Keratinocyte (primary cell): ENCODE measurements around the gene GPNMB. TPM values are rescaled to one million over a fixed set of nuclear protein-coding genes. Genes with fewer than 3 reads are reported as not detected.

ENCODE experiments used
- DNase-seq: peaks from one replicate; pipeline ENCODE4 v3.0.0-alpha.2; 2011; ENCODE audit warnings: low read depth, missing footprints, low spot score
- FAIRE-seq: peaks from 2 replicates; lab custom pipeline; 2011; peaks lifted over from hg19 to GRCh38; lab: Jason Lieb, UNC
- H2AFZ ChIP-seq: 2 replicates; pipeline ENCODE4 v1.6.0; 2012; ENCODE audit warnings: low read length, control low read depth, inconsistent platforms; ENCODE audit not compliant: control insufficient read depth
- H3K27ac ChIP-seq: 2 replicates; pipeline ENCODE4 v1.5.1; 2011; ENCODE audit warnings: low read length; ENCODE audit not compliant: control insufficient read depth, insufficient read depth
- H3K27me3 ChIP-seq: 3 replicates; pipeline ENCODE4 v1.6.0; 2011; ENCODE audit warnings: low read length; ENCODE audit not compliant: control insufficient read depth, insufficient read depth; ENCODE audit errors: extremely low read depth
- H3K36me3 ChIP-seq, 2 experiments: 2 replicates in 1 of 2; 3 replicates in 1 of 2; pipeline ENCODE4 v1.5.1; 2011; ENCODE audit warnings: low read length in 2 of 2, mild to moderate bottlenecking in 1 of 2; ENCODE audit not compliant: control insufficient read depth in 2 of 2, insufficient read depth in 2 of 2; ENCODE audit errors: extremely low read depth in 1 of 2
- H3K4me1 ChIP-seq: 3 replicates; pipeline ENCODE4 v1.5.1; 2011; ENCODE audit warnings: low read length; ENCODE audit not compliant: control insufficient read depth, insufficient read depth; ENCODE audit errors: extremely low read depth
- H3K4me2 ChIP-seq: 3 replicates; pipeline ENCODE4 v1.6.0; 2011; ENCODE audit warnings: low read depth, low read length; ENCODE audit not compliant: control insufficient read depth, insufficient read depth; ENCODE audit errors: extremely low read depth
- H3K4me3 ChIP-seq, 3 experiments: fragments of 200-600 bp in 1 of 3; sonication (generic) in 1 of 3; 2 replicates in 2 of 3; 3 replicates in 1 of 3; pipeline ENCODE4 v1.5.1; 2011 to 2016; ENCODE audit warnings: low read length in 3 of 3, mild to moderate bottlenecking in 3 of 3, control low read depth in 2 of 3, inconsistent platforms in 1 of 3, low read depth in 1 of 3, mixed read lengths in 1 of 3, mixed run types in 1 of 3, moderate library complexity in 1 of 3; ENCODE audit not compliant: control insufficient read depth in 2 of 3, insufficient read depth in 2 of 3; ENCODE audit errors: extremely low read depth in 1 of 3
- H3K79me2 ChIP-seq: 2 replicates; pipeline ENCODE4 v1.6.0; 2012; ENCODE audit warnings: low read length; ENCODE audit not compliant: control insufficient read depth, insufficient read depth
- H3K9ac ChIP-seq: 3 replicates; pipeline ENCODE4 v1.6.0; 2011; ENCODE audit warnings: low read length; ENCODE audit not compliant: control insufficient read depth, insufficient read depth; ENCODE audit errors: extremely low read depth
- H3K9me1 ChIP-seq: 3 replicates; pipeline ENCODE4 v1.6.0; 2011; ENCODE audit warnings: low read length; ENCODE audit not compliant: control insufficient read depth, insufficient read depth; ENCODE audit errors: extremely low read depth
- H3K9me3 ChIP-seq: 2 replicates; pipeline ENCODE4 v1.5.1; 2012; ENCODE audit warnings: low read depth, low read length; ENCODE audit not compliant: control insufficient read depth
- H4K20me1 ChIP-seq: 3 replicates; pipeline ENCODE4 v1.6.0; 2011; ENCODE audit warnings: low read length; ENCODE audit not compliant: control insufficient read depth, insufficient read depth; ENCODE audit errors: extremely low read depth
- EZH2 ChIP-seq: IDR thresholded peaks from one replicate; pipeline ENCODE4 v1.6.1; 2012; ENCODE audit warnings: inconsistent platforms, mild to moderate bottlenecking, low read length, moderate library complexity
- dilution Hi-C: fragments of 300-500 bp; cut with MboI; formaldehyde crosslinking; loops from one replicate; pipeline ENCODE4 v1.7.0; 2020; ENCODE audit warnings: low sequenced_read_pairs; ENCODE audit not compliant: extremely low pct_ligation_motif_present
- polyA plus RNA-seq, 5 experiments: library from polyadenylated mRNA; depleted of rRNA in 3 of 5; stranded (reverse) in 3 of 5; stranded (forward) in 1 of 5; unstranded in 1 of 5; fragments of >200 nt; gene quantifications; 1 replicate in 1 of 5; 2 replicates in 3 of 5; 3 replicates in 1 of 5; pipeline versions ENCODE4 v1.2.1 to v1.2.3, GENCODE V29; 2011 to 2012; ENCODE audit warnings: missing spikeins in 2 of 5, low read depth in 1 of 5, low replicate concordance in 1 of 5
- TF ChIP-seq, protein P1 (sequence below), 3 experiments: IDR thresholded peaks in 1 of 3; conservative IDR thresholded peaks in 1 of 3; optimal IDR thresholded peaks in 1 of 3; 2 replicates in 2 of 3; 3 replicates in 1 of 3; pipeline versions ENCODE3 to v1.5.1; 2011; ENCODE audit warnings: low read length in 3 of 3, mild to moderate bottlenecking in 3 of 3, moderate library complexity in 2 of 3, control low read depth in 1 of 3, inconsistent platforms in 1 of 3; ENCODE audit not compliant: insufficient read depth in 2 of 3; ENCODE audit errors: extremely low read depth in 1 of 3

GPNMB gene
- polyA plus RNA-seq, 1 donor (not counting 4 experiments of a cell fraction or from before 2014, with no cell fraction given): 142 TPM

DNA sequence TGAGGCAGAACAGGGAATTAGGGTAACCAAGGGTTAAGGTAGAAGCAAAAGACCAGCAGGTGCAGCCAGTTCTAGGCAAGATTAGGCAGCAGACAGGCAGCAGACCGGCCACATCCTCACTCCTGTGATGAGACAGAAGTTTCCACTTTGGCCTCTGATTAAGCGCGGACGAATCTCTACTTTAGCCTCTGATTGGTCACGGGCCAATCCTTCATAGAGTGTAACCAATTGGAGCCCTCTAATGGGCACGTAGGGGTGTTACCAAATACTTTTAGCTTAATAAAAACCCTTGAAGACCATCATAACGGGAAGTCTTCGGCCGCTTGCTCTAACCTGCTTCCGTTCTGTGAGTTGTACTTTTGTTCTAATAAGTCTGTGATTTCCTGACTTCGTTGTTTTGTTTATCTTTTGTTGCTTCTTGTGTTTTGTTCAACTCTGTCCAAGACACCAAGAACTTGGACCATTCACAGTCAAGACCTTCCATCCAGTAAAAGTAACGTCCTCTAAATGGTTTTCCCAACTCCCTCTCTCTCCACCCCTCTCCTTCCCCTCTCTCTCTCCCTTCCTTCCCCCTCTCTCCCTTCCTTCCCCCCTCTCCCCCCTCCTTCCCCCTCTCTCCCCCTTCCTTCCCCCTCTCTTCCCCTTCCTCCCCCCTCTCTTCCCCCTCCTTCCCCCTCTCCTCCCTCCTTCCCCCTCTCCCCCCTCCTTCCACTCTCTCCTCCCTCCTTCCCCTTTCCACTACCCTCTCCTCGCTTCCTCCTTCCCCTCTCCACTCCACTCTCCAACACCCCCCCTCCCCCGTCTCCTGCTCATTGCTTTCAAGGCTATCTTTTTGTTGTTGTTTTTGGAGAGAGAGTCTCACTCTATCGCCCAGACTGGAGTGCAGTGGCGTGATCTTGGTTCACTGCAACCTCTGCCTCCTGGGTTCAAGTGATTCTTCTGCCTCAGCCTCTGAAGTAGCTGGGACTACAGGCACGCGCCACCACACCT lies 39.4 kb downstream of the GPNMB start:
- Histone ChIP-seq H3K9me3 (no peaks in the 10 kb centered on the region), H3K4me1 (no peaks in the 10 kb centered on the region), H3K27ac (no peak overlapping the region), H4K20me1 (no peaks in the 10 kb centered on the region), H3K27me3 (no peaks in the 10 kb centered on the region), H3K9ac (no peak overlapping the region), H3K4me3 (no peak overlapping the region), H3K79me2 (no peaks in the 10 kb centered on the region), H3K36me3 (no peaks in the 10 kb centered on the region), H2AFZ (no peak overlapping the region), H3K4me2 (no peak overlapping the region), H3K9me1 (no peaks in the 10 kb centered on the region)
- no peak for FAIRE-seq
- TF ChIP-seq, protein P1, sequence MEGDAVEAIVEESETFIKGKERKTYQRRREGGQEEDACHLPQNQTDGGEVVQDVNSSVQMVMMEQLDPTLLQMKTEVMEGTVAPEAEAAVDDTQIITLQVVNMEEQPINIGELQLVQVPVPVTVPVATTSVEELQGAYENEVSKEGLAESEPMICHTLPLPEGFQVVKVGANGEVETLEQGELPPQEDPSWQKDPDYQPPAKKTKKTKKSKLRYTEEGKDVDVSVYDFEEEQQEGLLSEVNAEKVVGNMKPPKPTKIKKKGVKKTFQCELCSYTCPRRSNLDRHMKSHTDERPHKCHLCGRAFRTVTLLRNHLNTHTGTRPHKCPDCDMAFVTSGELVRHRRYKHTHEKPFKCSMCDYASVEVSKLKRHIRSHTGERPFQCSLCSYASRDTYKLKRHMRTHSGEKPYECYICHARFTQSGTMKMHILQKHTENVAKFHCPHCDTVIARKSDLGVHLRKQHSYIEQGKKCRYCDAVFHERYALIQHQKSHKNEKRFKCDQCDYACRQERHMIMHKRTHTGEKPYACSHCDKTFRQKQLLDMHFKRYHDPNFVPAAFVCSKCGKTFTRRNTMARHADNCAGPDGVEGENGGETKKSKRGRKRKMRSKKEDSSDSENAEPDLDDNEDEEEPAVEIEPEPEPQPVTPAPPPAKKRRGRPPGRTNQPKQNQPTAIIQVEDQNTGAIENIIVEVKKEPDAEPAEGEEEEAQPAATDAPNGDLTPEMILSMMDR (optimal IDR thresholded peaks at IDR 0.05 in 1 of 3, IDR thresholded peaks at IDR 0.05 in 1 of 3, conservative IDR thresholded peaks at IDR 0.05 in 1 of 3; ENCODE audit: extremely low read depth in 1 of 3, insufficient read depth in 2 of 3, low read length in 3 of 3): no peak
- TF ChIP-seq EZH2: no peak
- dilution Hi-C loops: no loop called here
- DNase-seq: no peak

DNA sequence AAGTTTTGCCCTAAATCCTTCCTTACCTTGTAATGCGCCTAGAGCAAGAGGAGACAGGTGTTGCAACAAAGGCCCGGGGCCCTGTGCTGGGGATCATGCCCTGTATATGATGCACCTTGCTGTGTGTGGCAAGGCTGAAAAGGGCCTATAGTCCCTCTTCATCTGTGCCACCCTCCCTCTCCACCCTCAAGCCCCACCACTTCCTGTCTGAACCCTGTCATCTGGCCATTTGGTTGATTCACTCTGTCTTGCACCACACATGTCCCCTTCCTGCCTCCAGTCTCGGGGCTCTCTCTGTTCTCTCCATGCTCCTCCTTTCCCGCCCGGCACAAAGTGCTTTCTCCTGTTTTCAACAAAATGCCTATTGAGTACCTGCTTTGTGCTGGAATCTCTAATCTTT lies 41.0 kb downstream of the GPNMB start:
- no peaks in the 10 kb centered on the region for H3K9me3 ChIP-seq
- H3K79me2 ChIP-seq: no peaks in the 10 kb centered on the region
- FAIRE-seq (no peak), DNase-seq (no peak)
- H3K4me1 ChIP-seq: no peaks in the 10 kb centered on the region
- no peaks in the 10 kb centered on the region for H3K27me3 ChIP-seq
- H4K20me1 ChIP-seq: no peaks in the 10 kb centered on the region
- H2AFZ ChIP-seq: no peak overlapping the region
- no peak for TF ChIP-seq EZH2
- H3K36me3 ChIP-seq: no peaks in the 10 kb centered on the region
- no peaks in the 10 kb centered on the region for H3K9me1 ChIP-seq
- no peak overlapping the region for H3K4me3 ChIP-seq
- no peak overlapping the region for H3K27ac ChIP-seq
- H3K9ac ChIP-seq: no peak overlapping the region
- dilution Hi-C loops: no loop called here
- H3K4me2 ChIP-seq: no peak overlapping the region
